ENCODE results near the gene MAP9. TPM values are rescaled to one million over a fixed set of nuclear protein-coding genes. Genes with fewer than 3 reads are reported as not detected.

MAP9 gene
- total RNA-seq, 4 donors from 2014 or later = 12.1 to 32.0 (median 25.0) TPM

GRCh38 chr4:155413451-155413850, 36.7 kb upstream of the MAP9 start:
- H3K27me3 ChIP-seq = no peaks in the 10 kb centered on the region
- H3K4me1 ChIP-seq = no peaks in the 10 kb centered on the region
- H3K27ac ChIP-seq = no peak overlapping the region
- H3K36me3 ChIP-seq = no peaks in the 10 kb centered on the region
- no peak for DNase-seq
- no peaks in the 10 kb centered on the region for H3K9me3 ChIP-seq
- no peak overlapping the region for H3K4me3 ChIP-seq (replicated peaks in 1 of 3)
- TF ChIP-seq, protein P1, sequence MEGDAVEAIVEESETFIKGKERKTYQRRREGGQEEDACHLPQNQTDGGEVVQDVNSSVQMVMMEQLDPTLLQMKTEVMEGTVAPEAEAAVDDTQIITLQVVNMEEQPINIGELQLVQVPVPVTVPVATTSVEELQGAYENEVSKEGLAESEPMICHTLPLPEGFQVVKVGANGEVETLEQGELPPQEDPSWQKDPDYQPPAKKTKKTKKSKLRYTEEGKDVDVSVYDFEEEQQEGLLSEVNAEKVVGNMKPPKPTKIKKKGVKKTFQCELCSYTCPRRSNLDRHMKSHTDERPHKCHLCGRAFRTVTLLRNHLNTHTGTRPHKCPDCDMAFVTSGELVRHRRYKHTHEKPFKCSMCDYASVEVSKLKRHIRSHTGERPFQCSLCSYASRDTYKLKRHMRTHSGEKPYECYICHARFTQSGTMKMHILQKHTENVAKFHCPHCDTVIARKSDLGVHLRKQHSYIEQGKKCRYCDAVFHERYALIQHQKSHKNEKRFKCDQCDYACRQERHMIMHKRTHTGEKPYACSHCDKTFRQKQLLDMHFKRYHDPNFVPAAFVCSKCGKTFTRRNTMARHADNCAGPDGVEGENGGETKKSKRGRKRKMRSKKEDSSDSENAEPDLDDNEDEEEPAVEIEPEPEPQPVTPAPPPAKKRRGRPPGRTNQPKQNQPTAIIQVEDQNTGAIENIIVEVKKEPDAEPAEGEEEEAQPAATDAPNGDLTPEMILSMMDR (IDR thresholded peaks at IDR 0.05) = no peak
- TF ChIP-seq POLR2A (IDR thresholded peaks at IDR 0.05) = no peak
- WGBS, 2 donors = 89 to 92% methylated on average over 1 of the region's 1 CpG
- intact Hi-C loops (cut with DNase I) = no loop called here

DNA sequence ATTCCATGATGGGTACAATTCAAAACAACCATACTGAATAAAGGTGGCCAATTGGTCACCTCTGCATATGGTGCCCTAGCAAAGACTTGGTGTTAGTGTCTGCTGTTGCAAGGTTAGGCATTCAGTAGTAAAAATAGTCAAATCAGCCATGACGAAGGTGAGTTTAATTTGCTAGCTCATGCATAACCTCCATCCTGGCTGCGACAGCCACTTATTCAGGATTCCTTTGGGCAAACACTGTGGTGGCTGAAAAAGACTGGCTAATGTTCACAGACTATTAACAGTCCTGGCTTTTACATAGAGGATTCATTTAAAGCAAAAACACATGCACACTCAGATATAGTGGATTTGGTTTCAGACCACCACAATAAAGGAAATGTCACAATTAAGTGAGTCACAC, 34.8 kb upstream of the MAP9 start:
- intact Hi-C loops (cut with DNase I) = no loop called here
- peak in 1 of 2 donors; percentile 34 for DNase-seq
- Histone ChIP-seq H3K36me3 (no peaks in the 10 kb centered on the region), H3K4me1 (no peaks in the 10 kb centered on the region), H3K27me3 (no peaks in the 10 kb centered on the region), H3K9me3 (no peaks in the 10 kb centered on the region), H3K27ac (no peak overlapping the region), H3K4me3 (replicated peaks in 1 of 3) (no peak overlapping the region)
- TF ChIP-seq POLR2A (IDR thresholded peaks at IDR 0.05) = no peak
- TF ChIP-seq, protein P1 (IDR thresholded peaks at IDR 0.05) = no peak
- WGBS, 2 donors = 25 to 46% methylated on average over 2 of the region's 2 CpGs

- Histone ChIP-seq H3K9me3 (no peaks in the 10 kb centered on the region), H3K36me3 (no peaks in the 10 kb centered on the region), H3K27ac (no peak overlapping the region), H3K27me3 (peaks cover 4% of the 10 kb centered on the region), H3K4me1 (no peaks in the 10 kb centered on the region), H3K4me3 (replicated peaks in 1 of 3) (no peak overlapping the region)
- no peak for TF ChIP-seq POLR2A (IDR thresholded peaks at IDR 0.05)
- TF ChIP-seq, protein P1 (IDR thresholded peaks at IDR 0.05) = no peak
- DNase-seq = no peak
- intact Hi-C loops (cut with DNase I) = no loop called here
- 78 to 88% methylated on average over 1 of the region's 1 CpG for WGBS, 2 donors
These were observed 32.0 kb upstream of the MAP9 start for GRCh38 chr4:155408796-155409195.

DNA sequence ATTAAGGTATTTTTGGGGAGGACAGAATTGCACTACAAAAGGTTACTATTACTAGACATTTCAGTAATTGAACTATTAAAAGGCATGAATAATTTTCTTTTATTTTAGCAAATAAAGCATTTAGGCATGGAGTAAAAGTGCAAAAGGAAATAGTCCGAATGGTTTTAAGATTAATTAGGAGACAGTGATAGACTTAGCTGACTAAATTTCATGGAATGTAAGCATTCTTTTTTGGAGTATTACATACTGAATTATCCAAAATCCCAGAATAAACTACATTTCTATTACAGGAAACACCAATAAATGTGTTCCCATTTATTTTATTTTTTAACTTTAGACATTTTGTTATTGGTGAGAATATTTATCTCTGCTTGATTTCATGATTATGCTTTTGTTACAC, 30.7 kb upstream of the MAP9 start:
- no peaks in the 10 kb centered on the region for H3K9me3 ChIP-seq
- H3K4me3 ChIP-seq (replicated peaks in 1 of 3) = no peak overlapping the region
- no peaks in the 10 kb centered on the region for H3K4me1 ChIP-seq
- WGBS, 2 donors = 64 to 74% methylated on average over 1 of the region's 1 CpG
- TF ChIP-seq, protein P1 (IDR thresholded peaks at IDR 0.05) = no peak
- TF ChIP-seq POLR2A (IDR thresholded peaks at IDR 0.05) = no peak
- no peak for DNase-seq
- H3K27ac ChIP-seq = no peak overlapping the region
- intact Hi-C loops (cut with DNase I) = no loop called here
- H3K36me3 ChIP-seq = no peaks in the 10 kb centered on the region
- H3K27me3 ChIP-seq = peaks cover 4% of the 10 kb centered on the region

DNA sequence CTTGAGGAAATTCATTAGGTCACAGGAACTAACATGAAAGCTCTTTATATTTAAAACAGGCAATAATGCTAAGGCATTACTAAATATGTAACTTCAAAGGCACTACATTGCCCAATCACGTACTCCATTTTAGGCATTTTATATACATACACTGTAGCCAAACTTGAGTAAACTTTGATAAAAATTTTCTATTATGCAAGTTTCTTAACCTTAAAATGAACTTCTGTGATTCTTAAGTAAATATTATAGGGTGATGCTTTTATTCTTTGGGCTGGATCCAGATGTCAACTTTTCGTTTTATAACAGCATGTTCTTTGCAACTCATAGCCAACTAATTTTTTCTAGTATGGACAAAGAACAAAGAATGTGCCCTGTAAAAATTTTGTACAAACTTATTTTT, 28.3 kb upstream of the MAP9 start:
- 73 to 77% methylated on average over 2 of the region's 2 CpGs for WGBS, 2 donors

More for the DNA sequence above, 28.3 kb upstream of the MAP9 start:
- Histone ChIP-seq H3K36me3 (no peaks in the 10 kb centered on the region), H3K9me3 (no peaks in the 10 kb centered on the region), H3K4me1 (no peaks in the 10 kb centered on the region), H3K27me3 (peaks cover 4% of the 10 kb centered on the region), H3K27ac (no peak overlapping the region), H3K4me3 (replicated peaks in 1 of 3) (no peak overlapping the region)
- intact Hi-C loops (cut with DNase I) = no loop called here
- no peak for DNase-seq
- TF ChIP-seq, protein P1 (IDR thresholded peaks at IDR 0.05) = no peak
- TF ChIP-seq POLR2A (IDR thresholded peaks at IDR 0.05) = no peak
